H1 (cell line): Measurements from ENCODE around the gene CEP83. TPM values are rescaled to one million over a fixed set of nuclear protein-coding genes. Genes with fewer than 3 reads are reported as not detected.

ENCODE experiments used
- BRCA1 ChIP-seq: IDR thresholded peaks from 2 replicates; pipeline ENCODE4 v1.6.1; 2012; ENCODE audit warnings: low read depth, low read length, improper control_type of control experiment
- GTF2F1 ChIP-seq: IDR thresholded peaks from 2 replicates; pipeline ENCODE4 v1.6.1; 2012; ENCODE audit warnings: low read depth, low read length, improper control_type of control experiment, borderline replicate concordance
- HDAC6 ChIP-seq: IDR thresholded peaks from one replicate; pipeline ENCODE4 v1.7.1; 2012; ENCODE audit warnings: low read depth, mild to moderate bottlenecking, inconsistent platforms, low read length, moderate library complexity
- RAD21 ChIP-seq, 2 experiments: IDR thresholded peaks in 1 of 2; conservative IDR thresholded peaks in 1 of 2; 2 replicates each; pipeline ENCODE4 v1.6.1; 2011; ENCODE audit warnings: low read depth in 2 of 2, low read length in 2 of 2, improper control_type of control experiment in 1 of 2, inconsistent platforms in 1 of 2, mild to moderate bottlenecking in 1 of 2, moderate library complexity in 1 of 2
- SP1 ChIP-seq: IDR thresholded peaks from 2 replicates; pipeline ENCODE4 v1.6.1; 2011; ENCODE audit warnings: low read depth, low read length
- SP4 ChIP-seq: IDR thresholded peaks from 2 replicates; pipeline ENCODE4 v1.6.1; 2012; ENCODE audit warnings: low read length, inconsistent platforms
- ZNF274 ChIP-seq: IDR thresholded peaks from 2 replicates; pipeline ENCODE4 v1.7.0; 2012; ENCODE audit warnings: low read length, borderline replicate concordance; ENCODE audit errors: extremely low read depth
- polyA plus RNA-seq, 7 experiments: library from polyadenylated mRNA; depleted of rRNA in 3 of 7; stranded (reverse) in 5 of 7; unstranded in 2 of 7; fragments of >200 nt in 5 of 7; fragments of 200-250 nt in 2 of 7; gene quantifications; 1 replicate in 5 of 7; 2 replicates in 1 of 7; 4 replicates in 1 of 7; pipeline versions ENCODE4 v1.2.1 to v1.2.3, GENCODE V29; 2011 to 2013; ENCODE audit warnings: missing spikeins in 2 of 7, mixed read lengths in 2 of 7
- total RNA-seq: library from RNA; stranded (reverse); fragmentation: NEBNext Ultra II Directional; extraction: Animal tissue kit (Norgen Biotek cat#: 25700); gene quantifications from 2 replicates; pipeline ENCODE4 v1.2.1, GENCODE V29; 2021
- TF ChIP-seq, protein P1 (sequence below): fragments of 300-600 bp; sonication (generic); IDR thresholded peaks from 2 replicates; pipeline ENCODE4 v1.7.1; 2012; ENCODE audit warnings: low read length, moderate library complexity, mild to moderate bottlenecking, inconsistent platforms; ENCODE audit not compliant: insufficient replicate concordance
- TF ChIP-seq, protein P2 (sequence below): IDR thresholded peaks from 2 replicates; pipeline ENCODE4 v1.6.1; 2012; ENCODE audit warnings: inconsistent platforms

Gene CEP83
- total and polyA plus RNA-seq, 2 of the 8 experiments (the other 6 are each of a cell fraction or from before 2014, with no cell fraction given): 6.0 to 25.8 TPM

DNA sequence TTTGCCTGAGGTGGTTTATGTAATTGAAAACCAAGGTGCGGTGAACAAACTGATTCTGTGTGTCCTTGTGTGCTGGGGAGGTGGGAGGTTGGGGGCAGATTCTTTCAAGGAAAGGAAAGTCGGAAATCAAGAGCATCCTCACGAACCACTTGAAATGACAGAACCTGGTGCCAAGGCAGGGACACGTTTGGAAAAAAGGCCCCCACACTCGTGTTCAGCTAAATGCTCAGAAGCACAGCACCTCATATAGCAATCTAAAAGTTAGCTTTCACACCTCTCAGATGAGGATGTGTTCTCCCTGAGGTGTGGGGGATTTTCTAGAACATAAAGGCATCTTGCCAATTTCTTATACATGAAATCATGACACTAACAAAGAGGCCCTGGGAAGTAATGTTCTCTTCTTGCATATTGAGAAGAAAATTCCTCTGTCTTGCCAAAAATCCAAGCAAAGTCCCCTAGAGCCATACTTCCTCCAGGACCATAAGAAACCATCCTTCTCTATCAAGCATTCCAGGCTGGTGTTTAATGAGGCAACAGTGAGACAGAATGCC, 191.7 kb downstream of the CEP83 start (continued):
- TF ChIP-seq, protein P1, sequence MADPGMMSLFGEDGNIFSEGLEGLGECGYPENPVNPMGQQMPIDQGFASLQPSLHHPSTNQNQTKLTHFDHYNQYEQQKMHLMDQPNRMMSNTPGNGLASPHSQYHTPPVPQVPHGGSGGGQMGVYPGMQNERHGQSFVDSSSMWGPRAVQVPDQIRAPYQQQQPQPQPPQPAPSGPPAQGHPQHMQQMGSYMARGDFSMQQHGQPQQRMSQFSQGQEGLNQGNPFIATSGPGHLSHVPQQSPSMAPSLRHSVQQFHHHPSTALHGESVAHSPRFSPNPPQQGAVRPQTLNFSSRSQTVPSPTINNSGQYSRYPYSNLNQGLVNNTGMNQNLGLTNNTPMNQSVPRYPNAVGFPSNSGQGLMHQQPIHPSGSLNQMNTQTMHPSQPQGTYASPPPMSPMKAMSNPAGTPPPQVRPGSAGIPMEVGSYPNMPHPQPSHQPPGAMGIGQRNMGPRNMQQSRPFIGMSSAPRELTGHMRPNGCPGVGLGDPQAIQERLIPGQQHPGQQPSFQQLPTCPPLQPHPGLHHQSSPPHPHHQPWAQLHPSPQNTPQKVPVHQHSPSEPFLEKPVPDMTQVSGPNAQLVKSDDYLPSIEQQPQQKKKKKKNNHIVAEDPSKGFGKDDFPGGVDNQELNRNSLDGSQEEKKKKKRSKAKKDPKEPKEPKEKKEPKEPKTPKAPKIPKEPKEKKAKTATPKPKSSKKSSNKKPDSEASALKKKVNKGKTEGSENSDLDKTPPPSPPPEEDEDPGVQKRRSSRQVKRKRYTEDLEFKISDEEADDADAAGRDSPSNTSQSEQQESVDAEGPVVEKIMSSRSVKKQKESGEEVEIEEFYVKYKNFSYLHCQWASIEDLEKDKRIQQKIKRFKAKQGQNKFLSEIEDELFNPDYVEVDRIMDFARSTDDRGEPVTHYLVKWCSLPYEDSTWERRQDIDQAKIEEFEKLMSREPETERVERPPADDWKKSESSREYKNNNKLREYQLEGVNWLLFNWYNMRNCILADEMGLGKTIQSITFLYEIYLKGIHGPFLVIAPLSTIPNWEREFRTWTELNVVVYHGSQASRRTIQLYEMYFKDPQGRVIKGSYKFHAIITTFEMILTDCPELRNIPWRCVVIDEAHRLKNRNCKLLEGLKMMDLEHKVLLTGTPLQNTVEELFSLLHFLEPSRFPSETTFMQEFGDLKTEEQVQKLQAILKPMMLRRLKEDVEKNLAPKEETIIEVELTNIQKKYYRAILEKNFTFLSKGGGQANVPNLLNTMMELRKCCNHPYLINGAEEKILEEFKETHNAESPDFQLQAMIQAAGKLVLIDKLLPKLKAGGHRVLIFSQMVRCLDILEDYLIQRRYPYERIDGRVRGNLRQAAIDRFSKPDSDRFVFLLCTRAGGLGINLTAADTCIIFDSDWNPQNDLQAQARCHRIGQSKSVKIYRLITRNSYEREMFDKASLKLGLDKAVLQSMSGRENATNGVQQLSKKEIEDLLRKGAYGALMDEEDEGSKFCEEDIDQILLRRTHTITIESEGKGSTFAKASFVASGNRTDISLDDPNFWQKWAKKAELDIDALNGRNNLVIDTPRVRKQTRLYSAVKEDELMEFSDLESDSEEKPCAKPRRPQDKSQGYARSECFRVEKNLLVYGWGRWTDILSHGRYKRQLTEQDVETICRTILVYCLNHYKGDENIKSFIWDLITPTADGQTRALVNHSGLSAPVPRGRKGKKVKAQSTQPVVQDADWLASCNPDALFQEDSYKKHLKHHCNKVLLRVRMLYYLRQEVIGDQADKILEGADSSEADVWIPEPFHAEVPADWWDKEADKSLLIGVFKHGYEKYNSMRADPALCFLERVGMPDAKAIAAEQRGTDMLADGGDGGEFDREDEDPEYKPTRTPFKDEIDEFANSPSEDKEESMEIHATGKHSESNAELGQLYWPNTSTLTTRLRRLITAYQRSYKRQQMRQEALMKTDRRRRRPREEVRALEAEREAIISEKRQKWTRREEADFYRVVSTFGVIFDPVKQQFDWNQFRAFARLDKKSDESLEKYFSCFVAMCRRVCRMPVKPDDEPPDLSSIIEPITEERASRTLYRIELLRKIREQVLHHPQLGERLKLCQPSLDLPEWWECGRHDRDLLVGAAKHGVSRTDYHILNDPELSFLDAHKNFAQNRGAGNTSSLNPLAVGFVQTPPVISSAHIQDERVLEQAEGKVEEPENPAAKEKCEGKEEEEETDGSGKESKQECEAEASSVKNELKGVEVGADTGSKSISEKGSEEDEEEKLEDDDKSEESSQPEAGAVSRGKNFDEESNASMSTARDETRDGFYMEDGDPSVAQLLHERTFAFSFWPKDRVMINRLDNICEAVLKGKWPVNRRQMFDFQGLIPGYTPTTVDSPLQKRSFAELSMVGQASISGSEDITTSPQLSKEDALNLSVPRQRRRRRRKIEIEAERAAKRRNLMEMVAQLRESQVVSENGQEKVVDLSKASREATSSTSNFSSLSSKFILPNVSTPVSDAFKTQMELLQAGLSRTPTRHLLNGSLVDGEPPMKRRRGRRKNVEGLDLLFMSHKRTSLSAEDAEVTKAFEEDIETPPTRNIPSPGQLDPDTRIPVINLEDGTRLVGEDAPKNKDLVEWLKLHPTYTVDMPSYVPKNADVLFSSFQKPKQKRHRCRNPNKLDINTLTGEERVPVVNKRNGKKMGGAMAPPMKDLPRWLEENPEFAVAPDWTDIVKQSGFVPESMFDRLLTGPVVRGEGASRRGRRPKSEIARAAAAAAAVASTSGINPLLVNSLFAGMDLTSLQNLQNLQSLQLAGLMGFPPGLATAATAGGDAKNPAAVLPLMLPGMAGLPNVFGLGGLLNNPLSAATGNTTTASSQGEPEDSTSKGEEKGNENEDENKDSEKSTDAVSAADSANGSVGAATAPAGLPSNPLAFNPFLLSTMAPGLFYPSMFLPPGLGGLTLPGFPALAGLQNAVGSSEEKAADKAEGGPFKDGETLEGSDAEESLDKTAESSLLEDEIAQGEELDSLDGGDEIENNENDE: no peak
- no peak for TF ChIP-seq ZNF274
- TF ChIP-seq HDAC6: no peak
- no peak for TF ChIP-seq SP1
- no peak for TF ChIP-seq RAD21 (IDR thresholded peaks at IDR 0.05 in 1 of 2, conservative IDR thresholded peaks at IDR 0.05 in 1 of 2; ENCODE audit: low read depth in 2 of 2, low read length in 2 of 2)
- TF ChIP-seq BRCA1: no peak
- TF ChIP-seq, protein P2, sequence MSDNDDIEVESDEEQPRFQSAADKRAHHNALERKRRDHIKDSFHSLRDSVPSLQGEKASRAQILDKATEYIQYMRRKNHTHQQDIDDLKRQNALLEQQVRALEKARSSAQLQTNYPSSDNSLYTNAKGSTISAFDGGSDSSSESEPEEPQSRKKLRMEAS: no peak
- no peak for TF ChIP-seq GTF2F1
- TF ChIP-seq SP4: no peak
- TF ChIP-seq, all 59 proteins: peak for 0
